ENCODE measurements around the gene MYO3B. TPM values are rescaled to one million over a fixed set of nuclear protein-coding genes. Genes with fewer than 3 reads are reported as not detected.

MYO3B gene
- total and polyA plus RNA-seq, 2 of the 8 experiments (the other 6 are each of a cell fraction or from before 2014, with no cell fraction given), result 0.17 to 0.19 TPM

- TF ChIP-seq CHD7 (IDR thresholded peaks at IDR 0.05; ENCODE audit: insufficient replicate concordance, low read length), result no peak
These were observed 409.2 kb downstream of the MYO3B start (continued) for GRCh38 chr2:170587117-170587516.
